ENCODE data around the gene MYRFL.
"Not testable (repeated sequence)": the region's sequence is repeated elsewhere in the genome, so short reads cannot be mapped to it uniquely, and the experiment has no call there.

Gene MYRFL

DNA sequence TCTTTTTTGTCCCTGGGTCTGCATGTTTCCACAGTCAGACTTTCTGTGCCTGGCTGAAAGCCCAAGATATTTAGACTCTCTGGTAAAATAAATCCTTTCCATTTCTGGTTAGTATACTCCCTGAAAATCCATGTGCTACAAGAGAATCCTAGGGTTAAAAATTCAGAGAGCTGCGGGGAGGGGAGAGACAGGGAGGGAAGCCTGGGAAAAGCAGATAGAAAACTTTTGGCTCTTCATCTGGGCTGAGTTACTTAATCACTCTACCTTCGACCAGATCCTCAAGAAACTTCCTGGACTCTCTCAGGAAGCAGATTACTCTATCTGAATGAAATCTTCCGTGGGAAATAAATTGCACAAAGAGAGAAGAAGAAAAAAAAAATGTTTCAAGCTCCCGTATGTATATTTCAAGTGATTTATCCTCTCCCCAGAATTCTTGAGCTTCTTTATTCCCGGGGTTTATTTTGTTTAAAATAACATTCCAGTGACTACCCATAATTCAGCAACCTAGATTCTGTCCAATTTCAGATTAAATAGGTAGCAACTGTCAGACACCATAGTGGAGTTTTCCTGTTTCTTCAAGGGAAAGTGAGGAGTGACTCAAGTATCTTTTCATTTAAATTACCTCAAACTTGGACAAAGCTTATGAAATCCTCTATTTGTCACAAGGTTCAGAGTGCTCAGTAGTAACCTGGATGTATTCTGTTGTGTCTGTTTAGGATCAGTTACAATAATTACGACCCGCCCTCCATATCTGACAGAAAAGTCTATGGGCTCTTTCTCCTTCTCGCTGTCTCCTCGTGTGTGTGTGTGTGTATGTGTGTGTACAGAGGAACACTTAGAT lies 163.7 kb downstream of the MYRFL start:
- DNase-seq (ENCODE audit: low read depth): no peak

DNA sequence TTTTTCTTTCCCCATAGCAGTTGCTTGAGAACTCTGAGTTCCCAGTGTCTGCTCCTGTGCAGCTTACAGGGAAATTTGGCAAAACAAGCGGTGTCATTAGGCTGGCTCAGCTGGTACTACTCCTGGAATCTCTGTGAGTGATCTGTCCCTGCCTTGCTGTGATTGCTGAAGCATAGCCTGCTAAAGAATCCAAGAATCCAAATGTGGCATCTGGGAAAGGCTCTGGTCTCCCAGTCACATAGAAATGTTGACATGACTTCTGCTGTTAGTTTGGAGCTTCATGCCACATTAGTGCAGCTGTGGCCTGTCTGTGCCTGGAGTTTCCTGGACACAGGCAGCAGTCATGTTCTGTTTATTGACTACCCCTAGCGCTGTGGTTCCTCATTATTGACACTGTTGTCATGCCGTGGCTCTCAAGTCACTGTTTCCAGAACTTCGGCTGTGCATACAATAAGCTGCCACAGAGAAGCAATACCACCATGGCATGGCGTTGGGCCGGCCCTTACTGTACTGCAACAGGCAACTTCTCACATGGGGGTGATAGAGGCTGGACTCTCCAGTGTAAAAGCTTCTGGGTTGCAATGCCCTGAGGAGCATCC lies 166.8 kb downstream of the MYRFL start:
- no peak for DNase-seq (ENCODE audit: low read depth)

DNA sequence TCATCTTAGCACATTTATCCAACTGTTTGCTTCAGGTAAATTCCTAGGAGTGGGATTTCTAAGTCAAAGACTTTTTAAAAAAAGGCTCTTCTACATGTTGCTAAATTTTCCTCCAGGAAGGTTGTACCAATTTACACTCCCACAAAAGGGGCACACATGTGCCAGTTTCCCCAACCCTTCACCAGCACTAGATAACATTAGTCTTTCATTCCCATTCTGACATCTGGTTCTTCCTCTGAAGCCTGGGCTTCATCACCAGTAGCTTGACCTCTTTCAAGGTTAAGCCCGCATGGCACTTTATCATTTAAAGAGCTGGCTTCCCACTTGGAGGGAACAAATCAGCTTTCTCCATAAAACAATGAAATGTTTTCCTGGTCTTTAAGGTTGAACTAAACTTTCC lies 168.4 kb downstream of the MYRFL start:
- DNase-seq (ENCODE audit: low read depth): no peak

DNA sequence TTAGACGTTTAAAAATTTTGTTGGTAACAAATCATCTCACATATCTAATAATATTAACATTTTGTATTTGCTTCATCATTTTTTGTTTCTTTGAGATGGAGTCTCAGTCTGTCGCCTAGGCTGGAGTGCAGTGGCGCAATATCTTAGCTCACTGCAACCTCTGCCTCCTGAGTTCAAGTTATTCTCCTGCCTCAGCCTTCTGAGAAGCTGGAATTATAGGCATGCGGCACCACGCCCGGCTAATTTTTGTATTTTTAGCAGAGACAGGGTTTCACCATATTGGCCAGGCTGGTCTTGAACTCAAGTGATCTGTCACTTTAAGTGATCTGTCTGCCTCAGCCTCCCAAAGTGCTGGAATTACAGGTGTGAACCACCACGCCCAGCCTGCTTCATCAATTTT lies 169.1 kb downstream of the MYRFL start:
- DNase-seq (ENCODE audit: low read depth): not testable (repeated sequence)

DNA sequence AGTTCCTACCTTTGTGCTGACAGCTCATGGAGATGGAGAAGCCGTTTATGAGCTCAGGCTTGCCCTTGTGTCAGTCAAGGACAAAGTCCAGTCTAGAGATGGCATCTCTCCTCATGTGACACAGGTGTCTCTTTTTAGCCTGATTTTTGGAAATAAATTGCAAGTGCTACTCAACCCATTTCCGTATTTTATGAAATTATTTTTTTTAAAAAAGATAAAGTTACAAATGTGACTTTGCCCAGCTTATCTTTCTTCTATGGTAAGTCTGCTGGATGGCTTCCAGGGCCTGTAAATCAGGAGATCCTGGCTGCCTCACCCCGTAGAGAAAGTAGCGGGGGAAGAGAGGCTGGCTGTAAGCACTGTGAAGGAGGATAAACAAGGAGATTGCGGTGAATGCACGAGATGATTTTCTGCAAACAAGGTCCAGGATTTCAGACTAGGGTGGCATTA lies 169.7 kb downstream of the MYRFL start:
- DNase-seq (ENCODE audit: low read depth): no peak

DNA sequence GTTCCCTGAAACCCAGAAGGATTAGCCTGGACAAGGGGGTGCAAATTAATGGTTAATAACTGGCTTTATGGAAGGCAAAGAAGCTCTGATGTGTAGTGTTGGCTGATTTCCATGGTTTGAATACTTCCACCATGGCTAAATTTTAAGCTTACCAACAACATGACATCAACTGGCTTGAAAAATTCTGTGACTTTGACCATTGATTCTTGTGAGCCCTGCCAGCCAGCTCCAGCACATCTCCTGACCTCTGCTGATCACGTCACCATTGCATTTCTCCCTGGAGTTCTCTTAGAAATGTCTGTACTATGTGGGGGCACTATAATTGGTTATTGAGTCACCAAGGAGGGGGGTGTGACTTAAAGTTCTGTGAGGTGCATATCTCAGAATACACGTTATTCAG lies 171.2 kb downstream of the MYRFL start:
- no peak for DNase-seq (ENCODE audit: low read depth)

DNA sequence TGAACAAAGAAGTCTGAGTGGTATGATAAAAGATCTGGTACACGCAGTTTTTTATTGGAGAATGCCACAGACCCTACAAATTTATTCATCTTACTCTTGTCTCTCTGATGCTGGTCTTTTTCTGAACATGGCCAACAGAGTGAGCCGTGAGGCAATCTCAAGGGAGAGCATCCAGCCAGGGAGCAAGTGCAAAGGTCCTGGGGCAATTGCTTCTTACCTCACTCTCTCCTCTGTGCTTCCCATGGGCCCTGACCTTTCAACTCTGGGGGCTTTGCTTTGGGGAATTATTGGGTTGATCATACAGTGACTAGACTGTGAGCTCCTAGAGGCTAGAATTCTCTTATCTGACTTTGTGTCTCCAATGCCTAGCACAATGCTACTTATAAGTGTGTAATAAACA lies 171.7 kb downstream of the MYRFL start:
- DNase-seq (ENCODE audit: low read depth): no peak

DNA sequence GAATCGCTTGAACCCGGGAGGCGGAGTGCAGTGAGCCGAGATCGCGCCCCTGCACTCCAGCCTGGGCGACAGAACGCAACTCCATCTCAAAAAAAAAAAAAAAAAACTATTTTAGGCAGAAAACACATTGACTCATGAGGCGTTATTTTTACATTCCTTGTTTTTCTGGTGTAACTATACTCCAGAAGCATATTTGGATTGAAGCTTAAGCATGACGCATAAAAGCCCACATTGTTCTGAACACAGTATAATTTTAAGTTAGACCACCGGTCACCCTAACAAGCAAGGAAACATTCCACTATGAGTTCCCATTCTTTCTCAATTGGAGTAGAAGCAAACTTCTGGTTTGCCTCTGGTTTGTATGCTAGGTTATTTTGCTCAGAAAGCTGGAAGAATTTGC lies 173.0 kb downstream of the MYRFL start:
- DNase-seq (ENCODE audit: low read depth): no peak

DNA sequence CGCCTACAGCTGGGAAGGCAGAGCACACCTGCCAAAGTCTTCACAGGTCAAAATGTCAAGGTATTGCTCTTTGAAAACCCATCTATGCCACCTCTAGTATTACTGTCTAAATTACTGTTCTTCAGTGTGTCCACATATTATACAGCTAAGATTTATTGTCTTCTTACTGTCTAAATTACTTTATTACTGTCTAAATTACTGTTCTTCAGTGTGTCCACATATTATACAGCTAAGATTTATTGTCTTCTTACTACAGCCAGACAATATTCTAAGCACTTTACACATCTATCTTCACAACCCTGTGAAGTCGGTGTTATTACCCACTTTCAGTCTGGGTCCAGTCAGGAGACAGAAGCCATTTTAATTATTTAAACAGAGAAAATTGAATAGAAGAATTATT lies 173.9 kb downstream of the MYRFL start:
- DNase-seq (ENCODE audit: low read depth): no peak

DNA sequence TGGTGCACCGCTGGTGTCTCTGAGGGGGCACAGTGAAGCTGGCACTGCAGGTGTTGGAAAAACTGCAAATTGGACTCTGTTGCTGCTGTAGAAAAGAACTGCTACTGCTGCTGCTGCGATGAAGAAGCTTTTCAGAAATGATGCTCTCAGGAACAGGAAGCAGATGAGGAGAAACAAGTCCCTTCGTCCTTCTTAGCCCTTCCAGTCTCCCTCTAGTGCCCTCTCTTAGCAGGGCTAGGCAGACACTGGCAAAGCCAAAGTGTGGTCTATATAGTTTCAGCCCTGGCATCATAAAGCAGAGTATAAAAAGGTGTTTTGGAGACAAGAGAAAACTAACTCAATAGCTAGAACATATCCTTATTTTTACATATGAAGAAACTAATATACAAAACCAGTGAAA lies 174.5 kb downstream of the MYRFL start:
- DNase-seq (ENCODE audit: low read depth): no peak

DNA sequence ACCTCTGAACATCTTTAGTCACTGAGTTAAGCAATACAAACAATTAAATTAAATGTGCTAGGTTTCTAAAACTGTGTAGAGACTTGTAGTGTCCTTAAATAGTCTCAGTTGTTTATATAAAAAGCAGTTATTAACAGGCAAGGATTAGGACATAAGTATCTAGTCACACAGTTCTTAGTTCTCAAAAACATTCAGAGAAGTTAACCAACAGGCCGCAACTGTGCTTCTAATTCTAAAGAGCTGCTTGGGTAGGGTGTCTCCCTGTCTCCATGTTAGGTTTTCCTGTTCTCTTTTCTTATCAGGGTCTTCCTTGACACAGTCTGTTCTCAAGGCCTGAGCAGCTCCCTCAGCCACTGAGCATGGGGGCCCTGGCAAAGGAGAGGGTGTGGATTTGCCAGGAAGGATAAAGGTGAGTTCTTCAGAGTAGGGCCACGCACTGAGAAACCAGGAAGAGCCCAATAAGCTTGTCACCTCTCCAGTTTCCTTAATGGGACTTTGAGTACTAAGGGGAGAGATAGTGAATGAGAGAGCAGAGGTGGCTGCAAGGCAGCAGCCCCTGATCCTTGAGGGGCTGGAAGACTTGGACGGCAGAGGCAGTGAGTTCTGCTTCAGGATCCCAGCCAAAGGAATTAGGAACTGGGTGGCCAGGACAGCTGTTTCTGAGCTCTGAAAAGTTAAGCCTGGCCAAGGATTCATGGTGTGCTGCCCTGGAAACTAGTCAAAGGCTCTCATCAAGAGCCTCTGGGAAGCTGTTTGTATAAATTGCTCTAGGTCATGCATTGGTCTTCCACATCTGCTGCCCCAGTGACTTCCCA lies 177.3 kb downstream of the MYRFL start:
- DNase-seq (ENCODE audit: low read depth): no peak

DNA sequence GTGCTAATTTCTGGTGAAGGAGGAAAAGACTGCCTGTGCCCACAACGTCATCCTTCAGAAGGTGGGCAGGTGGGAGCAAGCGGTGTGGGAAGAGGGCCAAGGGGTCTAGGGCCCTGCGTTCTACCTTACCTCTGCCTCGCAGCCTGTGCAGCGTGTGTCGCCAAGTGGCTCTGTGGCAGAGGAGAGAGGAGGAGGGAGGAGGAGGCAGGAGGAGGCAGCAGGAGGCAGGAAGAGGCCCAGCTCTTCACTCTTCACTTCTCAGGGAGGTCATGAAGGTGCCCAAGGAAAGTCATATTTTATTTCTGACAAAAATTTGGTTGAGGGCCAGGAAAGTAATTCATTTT lies 177.9 kb downstream of the MYRFL start:
- DNase-seq (ENCODE audit: low read depth): no peak

DNA sequence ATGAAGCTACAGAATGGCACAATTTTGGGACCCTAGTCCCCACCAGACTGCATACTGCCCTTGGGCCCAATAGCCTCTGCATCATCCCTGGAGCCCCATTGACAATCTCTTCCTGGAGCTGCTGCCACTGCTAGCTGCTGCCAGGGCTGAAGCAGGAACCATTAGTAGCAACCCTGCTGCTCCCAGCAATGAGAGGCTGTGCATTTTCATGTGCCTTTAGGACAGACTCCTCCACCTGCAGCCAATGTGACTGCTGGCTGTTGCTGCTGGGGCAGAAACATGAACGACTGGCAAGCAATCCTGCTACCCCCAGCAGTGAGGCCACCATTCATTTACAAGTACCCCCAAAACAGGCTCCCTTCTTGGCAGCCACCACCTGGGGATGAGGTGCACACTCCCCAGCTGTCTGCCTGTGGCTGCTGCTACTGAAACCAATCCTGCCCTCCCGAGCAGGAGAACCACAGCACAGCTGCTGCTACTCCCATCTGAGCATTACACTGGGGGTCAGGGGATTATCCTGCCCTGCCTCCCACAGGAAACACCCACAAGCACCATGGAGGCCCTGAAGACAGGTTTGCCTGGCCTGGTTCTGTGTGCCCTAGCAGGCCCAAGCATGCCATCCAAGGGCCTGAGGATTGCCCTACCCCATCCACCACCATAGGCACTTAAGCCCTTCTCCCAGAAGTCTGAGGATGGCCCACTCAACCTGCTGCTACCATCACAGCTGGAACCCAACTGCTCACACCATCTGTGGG lies 181.0 kb downstream of the MYRFL start:
- no peak for DNase-seq (ENCODE audit: low read depth)

DNA sequence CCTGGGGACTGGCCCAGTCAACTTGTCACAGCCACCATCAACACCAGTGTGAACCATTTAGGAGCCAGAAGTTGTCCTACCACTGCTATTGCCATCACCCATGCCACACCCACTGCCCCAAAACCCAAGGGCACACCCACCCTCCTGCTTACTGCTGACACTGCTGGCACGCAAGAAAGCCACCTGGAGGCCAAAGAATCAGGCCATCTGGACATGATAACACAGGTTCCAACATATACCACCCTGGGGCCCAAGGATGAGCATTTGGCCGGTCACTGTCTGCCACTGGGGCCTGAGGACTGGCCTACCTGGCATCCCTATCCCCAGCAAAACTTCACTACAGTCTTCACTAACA lies 181.6 kb downstream of the MYRFL start:
- no peak for DNase-seq (ENCODE audit: low read depth)

DNA sequence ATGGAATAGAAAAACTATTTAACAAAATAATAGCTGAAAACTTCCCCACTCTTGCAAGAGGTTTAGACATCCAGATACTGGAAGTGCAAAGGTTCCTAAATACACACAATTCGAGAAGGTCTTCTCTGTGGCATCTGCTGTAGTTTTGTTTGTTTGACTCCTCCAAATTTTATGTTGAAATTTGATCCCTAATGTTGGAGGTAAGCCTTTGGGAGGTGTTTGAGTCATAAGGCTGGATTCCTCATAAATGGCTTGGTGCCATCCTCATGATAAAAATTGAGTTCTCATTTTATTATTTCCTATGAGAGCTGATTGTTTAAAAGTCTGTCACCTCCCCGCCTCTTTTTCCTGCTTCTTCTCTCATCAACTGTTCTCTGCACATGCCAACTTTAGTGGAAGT lies 182.7 kb downstream of the MYRFL start:
- no peak for DNase-seq (ENCODE audit: low read depth)
